GM21737 (cell line): Measurements from ENCODE around the gene SLC2A13.
"Not testable (repeated sequence)": the region's sequence is repeated elsewhere in the genome, so short reads cannot be mapped to it uniquely, and the experiment has no call there.

Experiments
- ATAC-seq: cut with Tn5 transposase; IDR thresholded peaks from one replicate; pipeline ENCODE4 v1.9.1; 2021; ENCODE audit warnings: mild to moderate bottlenecking, moderate library complexity; ENCODE audit not compliant: unreplicated experiment

SLC2A13 gene

DNA sequence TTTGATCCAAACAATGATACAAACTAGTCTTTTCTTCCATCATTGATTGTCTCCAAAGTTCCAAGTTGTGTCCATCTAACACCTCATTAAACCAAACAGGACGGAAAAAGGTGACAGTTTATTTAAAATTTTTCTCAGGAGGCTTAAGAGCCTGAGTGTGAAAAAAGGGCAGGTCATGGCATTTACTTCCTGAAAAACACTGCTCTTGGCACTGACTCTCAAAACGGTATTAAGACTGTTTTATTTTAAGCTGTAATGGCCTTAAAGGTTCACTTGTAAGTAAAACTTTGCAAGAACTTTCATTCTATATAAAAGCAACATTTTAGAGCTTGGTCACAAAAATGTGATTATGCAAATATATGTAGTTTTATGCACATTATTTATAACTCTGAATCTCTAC is 222.5 kb downstream of the SLC2A13 start:
- ATAC-seq: no peak

- ATAC-seq: no peak
Measured at GRCh38 chr12:39878753-39879152, 227.1 kb downstream of the SLC2A13 start.

GRCh38 chr12:39875721-39876120 is 230.2 kb downstream of the SLC2A13 start:
- ATAC-seq: no peak

GRCh38 chr12:39874785-39875184 is 231.1 kb downstream of the SLC2A13 start:
- no peak for ATAC-seq

DNA sequence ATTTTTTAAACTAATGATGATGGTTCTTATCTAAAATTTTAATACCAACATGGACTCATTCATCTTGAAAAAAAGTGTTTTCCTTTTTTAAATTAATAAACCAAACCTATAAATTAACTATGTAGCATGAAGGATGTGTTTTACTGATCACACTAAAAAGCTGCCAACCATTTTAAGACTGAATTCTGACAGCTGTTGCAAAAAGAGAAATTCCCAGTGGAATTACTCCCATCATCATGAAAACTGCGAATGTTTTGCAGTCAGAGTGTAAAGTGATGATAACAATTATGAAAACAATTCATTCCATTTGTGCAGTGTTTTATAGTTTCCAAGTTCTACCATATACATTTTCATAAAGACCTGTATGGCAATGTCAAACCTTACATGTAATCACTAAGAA is 232.8 kb downstream of the SLC2A13 start:
- ATAC-seq: no peak

GRCh38 chr12:39872425-39872824 is 233.5 kb downstream of the SLC2A13 start:
- no peak for ATAC-seq

DNA sequence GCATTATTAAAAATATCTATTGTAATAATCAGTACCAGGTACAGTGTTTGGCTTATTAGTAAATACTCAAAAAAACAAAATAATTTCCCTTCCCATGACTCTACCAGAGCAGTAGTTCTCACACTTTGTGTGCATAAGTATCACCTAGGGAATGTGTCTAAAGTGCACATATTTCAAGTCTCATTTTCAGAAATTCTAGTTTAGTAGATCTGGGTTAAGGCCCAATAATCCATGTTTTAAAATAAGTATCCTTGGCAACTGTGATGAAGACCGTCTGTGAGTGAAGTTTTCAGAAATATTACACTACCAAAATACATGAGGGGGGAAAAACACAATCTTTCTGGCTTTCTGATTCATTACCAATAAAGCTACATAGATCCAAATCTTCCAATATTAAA is 237.6 kb downstream of the SLC2A13 start:
- no peak for ATAC-seq

- no peak for ATAC-seq
Measured at GRCh38 chr12:39867631-39868327, 238.1 kb downstream of the SLC2A13 start.

DNA sequence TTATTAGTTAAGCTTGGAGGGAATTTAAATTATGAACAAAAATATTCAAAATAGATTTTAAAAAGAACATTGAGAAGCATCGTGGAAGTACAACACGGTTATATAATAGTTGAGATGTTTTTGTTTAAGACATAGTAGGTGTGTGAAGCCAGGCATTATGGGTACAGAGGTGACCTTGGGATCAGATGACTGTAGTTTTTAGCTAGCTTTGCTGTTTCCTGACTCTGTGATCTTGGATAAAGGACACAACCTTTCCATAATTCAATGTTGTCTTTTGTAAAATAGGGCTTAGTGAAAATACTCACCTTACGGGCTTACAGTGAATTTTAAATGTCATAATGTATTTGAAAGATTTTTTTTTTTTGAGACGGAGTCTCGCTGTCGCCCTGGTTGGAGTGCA is 239.7 kb downstream of the SLC2A13 start:
- ATAC-seq: no peak

DNA sequence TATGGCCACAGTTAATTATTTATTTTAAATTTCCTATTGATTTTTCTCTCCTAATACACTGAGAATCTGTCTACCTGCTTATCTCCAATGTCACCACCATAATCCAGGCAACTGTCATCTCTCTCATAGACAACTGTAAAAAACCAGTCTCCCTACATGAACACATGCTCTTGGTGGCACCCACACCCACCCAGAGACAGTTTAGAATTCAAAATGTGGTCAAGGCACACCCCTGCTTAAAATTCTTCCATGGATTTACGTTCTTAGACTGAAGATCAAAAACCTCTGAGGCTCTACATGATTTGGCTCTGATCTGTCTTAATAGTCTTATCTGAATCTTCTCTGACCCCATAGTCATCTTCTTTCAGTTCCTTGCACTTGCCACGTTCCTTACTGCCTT is 245.2 kb downstream of the SLC2A13 start:
- ATAC-seq: no peak

DNA sequence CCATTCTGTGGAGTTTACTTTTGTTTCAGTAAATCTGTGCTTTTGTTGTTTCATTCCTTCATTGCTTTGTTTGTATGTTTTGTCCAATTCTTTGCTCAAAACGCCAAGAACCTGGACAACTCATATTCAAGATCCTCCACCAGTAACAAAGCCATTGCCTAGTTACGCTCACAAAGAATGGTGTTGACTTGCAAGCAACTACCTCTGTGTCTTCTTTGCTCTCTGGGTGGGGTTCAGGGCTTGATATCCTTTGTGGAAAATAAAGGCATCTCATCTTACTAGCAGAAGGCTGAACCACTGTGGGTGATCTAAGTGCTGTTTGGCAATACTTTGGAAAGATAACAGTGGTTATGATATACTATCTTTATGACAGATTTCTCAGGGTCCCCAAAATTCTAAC is 252.9 kb downstream of the SLC2A13 start:
- no peak for ATAC-seq

- ATAC-seq: no peak
Measured at GRCh38 chr12:39852346-39852745, 253.5 kb downstream of the SLC2A13 start.

DNA sequence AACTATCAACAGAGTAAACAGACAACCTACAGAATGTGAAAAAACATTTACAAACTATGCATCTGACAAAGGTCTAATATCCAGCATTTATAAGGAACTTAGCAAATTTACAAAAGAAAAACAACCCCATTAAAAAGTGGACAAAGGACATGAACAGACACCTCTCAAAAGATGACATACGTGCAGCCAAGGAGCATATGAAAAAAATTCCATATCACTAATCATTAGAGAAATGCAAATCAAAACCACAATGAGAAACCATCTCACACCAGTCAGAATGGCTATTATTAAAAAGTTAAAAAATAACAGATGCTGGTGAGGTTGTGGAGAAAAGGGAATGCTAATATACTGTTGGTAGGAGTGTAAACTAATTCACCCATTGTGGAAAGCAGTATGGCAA is 257.7 kb downstream of the SLC2A13 start:
- ATAC-seq: not testable (repeated sequence)

DNA sequence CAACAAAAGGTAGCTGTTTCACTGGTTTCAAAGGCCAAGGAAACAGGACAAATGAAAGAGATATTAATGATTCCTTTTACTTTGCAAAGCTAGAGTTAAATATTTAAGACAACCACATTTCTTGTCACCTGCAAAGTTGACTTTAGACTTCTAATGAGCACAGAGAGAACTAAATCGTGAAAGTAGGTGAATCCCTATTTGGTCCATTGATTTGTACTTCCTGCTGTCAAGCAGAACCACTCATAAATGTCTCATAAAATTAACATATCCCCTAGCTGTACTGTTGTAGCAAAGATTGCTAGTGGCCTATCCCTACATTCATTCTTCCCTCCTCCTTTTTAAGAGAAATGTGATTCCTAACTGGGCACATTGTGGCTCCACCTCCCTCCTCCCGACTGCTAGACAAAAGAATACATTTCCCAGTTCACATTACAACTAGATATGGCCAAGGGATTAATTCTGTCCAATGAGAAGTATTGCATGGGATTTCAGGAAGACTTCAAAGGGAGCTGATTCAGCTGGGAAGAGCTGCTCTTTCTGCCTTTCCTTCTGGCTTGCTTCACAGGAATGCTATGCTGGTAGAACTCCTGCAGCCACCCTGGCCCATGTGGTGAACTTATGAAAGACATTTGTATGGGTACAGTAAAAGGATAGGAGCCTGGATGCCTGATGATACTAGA is 258.8 kb downstream of the SLC2A13 start:
- no peak for ATAC-seq

- no peak for ATAC-seq
Measured at GRCh38 chr12:39846304-39846703, 259.6 kb downstream of the SLC2A13 start.

- no peak for ATAC-seq
Measured at GRCh38 chr12:39840422-39840821, 265.5 kb downstream of the SLC2A13 start.

- ATAC-seq: no peak
Measured at GRCh38 chr12:39839072-39839471, 266.8 kb downstream of the SLC2A13 start.

DNA sequence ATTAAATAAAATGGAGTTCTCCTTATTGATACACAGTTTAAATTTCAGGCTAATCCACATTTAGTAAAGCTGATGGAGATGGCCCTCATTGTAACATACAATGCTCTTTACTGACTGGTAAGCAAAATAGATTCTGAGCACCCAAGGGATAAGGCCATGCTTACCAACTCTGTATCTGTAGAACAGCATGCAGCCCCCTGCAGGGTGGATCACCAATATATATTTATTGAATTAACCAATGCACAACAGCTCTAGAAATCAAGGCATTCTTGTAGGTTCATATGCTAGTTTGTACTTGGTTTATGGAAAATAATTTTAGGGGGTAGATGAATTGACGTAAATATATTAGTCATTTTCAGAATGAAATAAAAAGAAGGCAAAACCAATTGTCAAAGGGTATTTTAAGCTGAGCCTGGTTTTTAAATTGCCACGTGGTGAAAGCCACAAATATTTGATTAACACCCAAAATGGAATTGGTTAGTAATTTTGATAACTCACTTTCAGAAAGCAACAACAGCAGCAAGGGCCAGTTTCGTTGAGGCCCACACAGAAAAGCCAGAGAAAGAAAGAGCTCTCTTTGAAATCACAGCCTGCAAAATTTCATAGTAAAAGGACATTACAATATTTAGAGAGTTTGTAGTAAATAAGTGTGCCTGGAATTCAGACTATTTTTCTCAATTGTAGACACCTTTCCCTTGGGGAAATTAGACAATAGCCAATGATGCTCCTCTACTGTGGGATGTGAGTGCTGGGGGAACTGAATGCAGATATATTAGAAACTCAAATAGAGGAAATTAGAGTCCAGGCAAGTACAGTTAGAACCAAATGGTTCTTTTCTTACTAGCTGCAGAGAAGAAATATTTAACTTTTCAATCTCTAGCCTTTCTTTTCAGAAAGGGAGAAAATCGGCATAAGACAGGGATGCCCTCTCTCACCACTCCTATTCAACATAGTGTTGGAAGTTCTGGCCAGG is 270.1 kb downstream of the SLC2A13 start:
- ATAC-seq: peak; percentile 61

- ATAC-seq: no peak
Measured at GRCh38 chr12:39831587-39832315, 274.1 kb downstream of the SLC2A13 start.

DNA sequence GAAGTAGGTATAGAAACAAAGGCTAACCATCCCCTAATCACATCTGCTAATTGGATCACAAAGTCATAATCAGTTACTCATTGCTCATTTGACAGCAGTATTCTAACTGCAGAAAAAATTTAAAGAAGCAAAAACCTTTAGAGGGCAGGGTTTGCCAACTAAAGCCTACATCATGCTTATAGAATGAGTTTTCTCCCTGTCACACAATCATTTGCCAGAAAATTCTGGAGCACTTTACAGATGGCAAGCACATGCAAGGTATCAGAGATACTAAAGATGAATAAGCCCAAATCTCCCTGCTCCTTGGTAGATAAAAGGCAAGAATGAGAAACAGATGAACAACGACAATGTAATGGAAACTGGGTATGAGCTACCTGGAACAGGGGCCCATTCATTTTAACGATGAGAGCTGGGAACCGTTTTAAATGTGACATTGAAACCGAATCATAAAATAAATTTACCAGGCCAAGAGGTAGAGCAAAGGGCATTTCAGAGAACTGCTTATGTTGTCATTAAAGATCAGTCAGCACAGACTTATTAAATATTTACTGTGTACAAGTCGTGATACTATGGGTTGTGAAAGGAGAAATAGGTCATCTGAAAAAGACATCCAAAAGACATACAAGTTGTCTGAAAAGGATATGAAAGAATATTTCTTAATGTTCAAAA is 274.9 kb downstream of the SLC2A13 start:
- ATAC-seq: no peak
